HG02678 (cell line): Measurements from ENCODE around the gene ALOX12B.
A peak's percentile ranks its signal among the peaks of the same experiment; 100 is the strongest.
"Not testable (repeated sequence)": the region's sequence is repeated elsewhere in the genome, so short reads cannot be mapped to it uniquely, and the experiment has no call there.

Source experiments
- ATAC-seq: cut with Tn5 transposase; IDR thresholded peaks from one replicate; pipeline ENCODE4 v1.9.1; 2021; ENCODE audit warnings: mild to moderate bottlenecking, moderate library complexity; ENCODE audit not compliant: unreplicated experiment

ALOX12B gene

DNA sequence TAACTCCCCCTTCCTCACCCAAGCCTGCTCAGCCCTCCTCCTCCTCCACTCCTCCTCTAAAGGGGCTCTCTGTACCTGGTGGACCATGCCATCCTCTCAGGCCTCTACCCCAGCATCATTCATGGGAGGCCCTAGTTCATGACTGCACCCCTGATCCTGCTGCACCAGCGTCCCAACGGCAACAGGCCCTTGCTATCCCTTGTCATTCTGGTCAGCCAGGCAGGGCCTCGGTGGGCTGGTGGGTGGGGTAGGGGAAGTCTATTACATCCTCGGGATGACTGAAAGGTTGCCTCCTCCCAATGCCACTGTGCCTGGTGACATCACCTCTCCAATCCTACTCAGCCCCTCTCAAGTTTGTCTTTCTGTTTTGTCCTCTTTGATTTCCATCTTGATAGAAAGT, 19.7 kb downstream of the ALOX12B start:
- ATAC-seq = no peak

DNA sequence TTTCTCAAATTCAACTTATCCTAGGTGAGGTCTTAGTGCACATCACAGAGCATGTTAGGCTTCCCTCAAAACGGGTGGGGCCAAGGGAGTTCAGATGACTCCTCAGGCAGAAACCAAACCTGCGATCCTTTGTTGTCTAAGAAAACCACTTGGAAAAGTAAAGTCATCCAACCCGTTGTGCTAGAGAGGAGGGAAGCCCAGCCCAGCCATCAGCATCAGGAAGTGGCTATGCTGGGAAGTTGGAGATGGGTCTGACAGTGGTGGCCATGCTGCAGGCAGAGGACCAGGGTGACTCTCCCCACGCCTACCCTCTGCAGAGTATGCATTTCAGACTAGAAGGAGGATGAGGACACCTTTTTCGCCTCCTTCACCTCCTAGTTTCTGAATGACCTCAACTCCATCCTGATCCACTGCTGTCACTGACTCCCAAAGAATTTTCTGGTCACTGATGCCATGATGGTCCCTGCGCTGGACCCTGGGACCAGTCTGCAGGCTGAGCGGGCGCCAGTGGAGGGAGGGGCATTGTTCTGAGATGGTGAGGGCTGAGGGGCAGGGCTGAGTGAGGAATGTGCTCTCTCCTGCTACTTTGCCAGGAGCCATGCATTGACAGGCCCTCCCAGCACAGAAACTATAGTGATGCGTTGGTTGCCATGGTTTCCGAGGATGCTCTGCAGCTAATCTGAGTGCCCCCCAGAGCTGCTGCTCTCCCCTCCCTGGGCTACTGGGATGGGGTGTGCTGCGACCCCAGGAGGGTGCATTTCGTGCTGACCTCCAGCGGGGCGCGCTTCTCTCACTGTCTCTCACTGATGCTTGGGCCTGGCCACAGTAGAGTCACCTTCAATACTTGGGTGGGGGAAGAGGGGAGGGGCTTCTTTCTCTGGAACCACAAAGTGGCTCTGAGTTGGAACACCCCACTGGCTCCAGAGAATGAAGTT, 20.4 kb downstream of the ALOX12B start:
- ATAC-seq = no peak

GRCh38 chr17:8064561-8065019, 22.9 kb downstream of the ALOX12B start:
- ATAC-seq = no peak

GRCh38 chr17:8063761-8064534, 23.6 kb downstream of the ALOX12B start:
- ATAC-seq = no peak

DNA sequence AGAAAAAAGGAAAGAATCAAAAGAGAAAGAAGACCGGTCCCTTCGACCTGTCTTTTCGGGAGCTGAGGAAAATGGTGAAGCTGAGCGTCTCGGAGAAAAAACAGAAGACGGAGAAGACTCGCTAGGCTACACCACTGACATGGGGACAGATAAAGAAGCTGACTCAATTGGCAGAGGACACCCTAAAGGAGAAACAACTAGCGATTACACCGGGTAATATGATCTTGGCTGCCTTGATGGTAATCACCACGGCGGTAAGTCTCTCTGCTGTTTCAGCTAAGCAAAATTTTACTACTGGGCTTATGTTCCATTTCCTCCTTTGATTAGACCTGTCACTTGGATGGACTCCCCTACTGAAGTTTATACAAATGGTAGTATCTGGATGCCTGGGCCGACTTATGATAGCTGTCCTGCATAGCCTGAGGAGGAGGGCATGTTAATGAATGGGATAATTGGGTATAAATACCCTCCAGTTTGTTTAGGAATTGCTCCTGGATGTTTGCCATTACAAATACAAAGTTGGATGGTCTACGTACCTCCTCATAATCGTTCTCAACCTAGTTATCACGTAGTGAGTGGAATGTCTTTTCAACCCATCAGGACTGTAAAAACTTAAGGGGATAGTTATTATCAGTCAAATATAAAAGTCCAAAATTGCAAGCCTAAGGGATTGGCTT, 24.6 kb downstream of the ALOX12B start:
- no peak for ATAC-seq

GRCh38 chr17:8062435-8062806, 25.1 kb downstream of the ALOX12B start:
- ATAC-seq = no peak

- not testable (repeated sequence) for ATAC-seq
Measured at GRCh38 chr17:8061851-8062250, 25.7 kb downstream of the ALOX12B start.

GRCh38 chr17:8060274-8060673, 27.2 kb downstream of the ALOX12B start:
- ATAC-seq = no peak

- no peak for ATAC-seq
Measured at GRCh38 chr17:8059131-8059530, 28.4 kb downstream of the ALOX12B start.

DNA sequence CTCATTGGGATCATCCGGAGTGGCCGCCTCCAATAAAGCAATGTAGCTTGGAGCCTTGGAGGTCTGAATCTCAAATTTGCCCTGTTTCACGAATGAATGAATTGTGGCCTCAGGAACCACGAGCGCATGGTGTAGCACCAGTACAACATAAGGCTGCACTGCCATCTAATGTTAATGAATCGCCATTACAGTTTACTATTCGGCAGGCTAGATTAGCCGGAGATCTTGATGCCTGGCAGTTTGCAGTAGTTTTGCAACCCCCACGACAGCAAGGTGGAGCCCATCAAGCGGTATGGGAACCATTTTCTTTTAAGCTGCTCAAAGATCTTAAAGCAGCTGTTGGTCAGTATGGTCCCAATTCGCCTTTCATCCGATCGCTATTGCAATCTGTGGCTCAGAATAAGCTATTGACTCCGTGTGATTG, 29.8 kb downstream of the ALOX12B start:
- ATAC-seq = no peak

GRCh38 chr17:8056976-8057625, 30.4 kb downstream of the ALOX12B start:
- ATAC-seq = no peak

DNA sequence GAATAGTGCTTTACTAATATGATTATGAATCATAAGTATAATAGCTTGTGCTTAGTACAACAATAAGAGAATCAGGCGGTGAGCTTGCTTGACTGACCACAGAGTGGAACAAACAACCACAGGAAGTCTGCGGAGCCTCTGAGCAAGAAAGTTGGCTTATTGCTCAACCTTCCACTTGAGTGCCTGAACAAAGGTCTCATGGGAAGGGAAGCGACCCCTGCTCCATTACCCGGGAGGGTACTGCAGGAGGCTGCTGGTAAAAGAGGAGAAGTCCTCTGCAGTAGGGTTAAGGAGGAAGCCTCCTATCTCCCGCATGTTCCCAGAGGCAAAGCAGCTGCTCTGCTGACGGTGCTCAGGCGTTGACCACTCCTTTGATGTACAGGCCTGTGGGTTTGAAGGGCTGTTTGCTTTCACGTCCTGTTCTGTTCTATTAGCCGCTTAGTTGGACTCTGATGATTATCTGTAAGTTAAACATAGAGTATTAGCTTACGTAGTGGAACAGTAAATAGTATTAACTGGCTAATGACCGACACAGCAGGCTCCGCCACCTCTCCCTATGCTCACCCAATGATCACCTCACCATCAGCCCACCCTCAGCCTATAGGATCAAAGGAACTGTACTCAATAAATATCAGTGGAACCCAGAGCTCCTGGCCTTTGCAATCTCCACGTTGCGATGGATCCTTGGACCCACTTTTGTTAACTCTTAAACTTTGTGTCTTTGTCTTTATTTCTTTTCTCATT, 31.1 kb downstream of the ALOX12B start:
- ATAC-seq = peak; percentile 47

DNA sequence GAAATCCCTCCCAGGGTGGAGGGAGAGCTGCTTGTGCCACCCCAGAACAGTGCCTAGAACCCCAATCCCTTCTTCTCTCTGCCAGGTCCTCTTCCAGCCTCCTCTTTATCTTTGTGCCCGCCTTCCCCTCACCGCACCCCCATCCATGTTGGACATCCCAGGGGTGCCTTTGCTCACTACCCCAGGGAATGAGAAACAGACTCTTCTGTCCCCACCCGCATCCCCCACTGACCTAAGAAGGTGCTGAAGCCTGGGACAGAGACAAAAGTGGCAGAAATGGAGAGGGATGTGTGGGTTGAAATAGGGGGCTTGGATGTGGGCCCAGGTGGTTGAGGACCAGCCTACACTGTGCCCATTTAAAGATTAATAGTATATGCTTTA, 31.7 kb downstream of the ALOX12B start:
- no peak for ATAC-seq

- ATAC-seq = no peak
Measured at GRCh38 chr17:8053600-8053999, 33.9 kb downstream of the ALOX12B start.

DNA sequence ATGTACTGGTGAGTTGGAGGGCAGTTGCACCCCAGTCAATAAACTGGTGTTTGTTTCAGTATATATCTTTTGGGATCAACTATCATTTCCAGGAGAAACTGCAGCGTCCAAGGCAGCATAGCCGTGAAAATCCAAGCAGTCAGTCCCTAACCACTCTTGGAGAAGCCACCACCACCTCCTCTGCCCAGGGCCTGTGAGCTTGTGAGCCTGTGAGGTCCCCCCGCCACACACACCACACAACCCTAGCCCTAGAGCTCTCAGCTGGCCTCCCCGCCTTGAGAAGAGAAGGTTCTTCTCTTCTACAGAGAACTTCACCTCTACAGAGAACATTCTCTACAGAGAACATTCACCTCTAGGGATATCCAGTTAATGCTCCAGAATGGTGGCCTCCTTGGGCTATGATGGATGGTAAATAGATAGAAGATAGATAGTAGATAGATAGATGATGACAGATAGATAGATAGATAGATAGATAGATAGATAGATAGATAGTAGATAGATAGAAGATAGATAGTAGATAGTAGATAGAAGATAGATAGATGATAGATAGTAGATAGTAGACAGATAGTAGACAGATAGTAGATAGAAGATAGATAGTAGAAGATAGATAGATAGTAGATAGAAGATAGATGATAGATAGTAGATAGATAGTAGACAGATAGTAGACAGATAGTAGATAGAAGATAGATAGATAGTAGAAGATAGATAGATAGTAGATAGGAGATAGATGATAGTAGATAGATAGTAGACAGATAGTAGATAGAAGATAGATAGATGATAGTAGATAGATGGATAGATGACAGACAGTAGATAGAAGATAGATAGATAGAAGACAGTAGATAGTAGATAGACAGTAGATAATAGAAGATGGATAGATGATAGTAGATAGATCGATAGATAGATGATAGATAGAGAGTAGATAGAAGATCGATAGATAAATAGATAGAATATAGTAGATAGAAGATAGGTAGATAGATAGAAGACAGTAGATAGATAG, 35.0 kb downstream of the ALOX12B start:
- ATAC-seq = no peak

- no peak for ATAC-seq
Measured at GRCh38 chr17:8051831-8052230, 35.7 kb downstream of the ALOX12B start.

- no peak for ATAC-seq
Measured at GRCh38 chr17:8048736-8049135, 38.8 kb downstream of the ALOX12B start.

DNA sequence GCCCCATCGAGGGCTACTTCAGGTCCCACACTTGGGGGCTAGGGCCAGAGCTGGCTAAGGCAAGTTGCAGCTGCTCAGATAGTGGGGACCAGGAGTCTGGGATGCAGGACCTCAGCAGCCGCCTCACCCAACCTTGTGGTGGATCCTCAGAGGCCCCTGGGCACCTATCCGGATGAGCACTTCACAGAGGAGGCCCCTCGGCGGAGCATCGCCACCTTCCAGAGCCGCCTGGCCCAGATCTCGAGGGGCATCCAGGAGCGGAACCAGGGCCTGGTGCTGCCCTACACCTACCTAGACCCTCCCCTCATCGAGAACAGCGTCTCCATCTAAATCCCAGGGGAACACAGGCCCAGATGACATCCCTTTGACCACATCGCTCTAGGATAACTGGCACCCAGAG, 39.3 kb downstream of the ALOX12B start:
- no peak for ATAC-seq

GRCh38 chr17:8047769-8048110, 39.8 kb downstream of the ALOX12B start:
- ATAC-seq = no peak
